Measurements from ENCODE around the gene NEURL1B. TPM values are rescaled to one million over a fixed set of nuclear protein-coding genes. Genes with fewer than 3 reads are reported as not detected.
A peak's percentile ranks its signal among the peaks of the same experiment; 100 is the strongest.

Gene NEURL1B
- total RNA-seq, 4 donors from 2014 or later: 8.7 to 18.8 (median 15.1) TPM

DNA sequence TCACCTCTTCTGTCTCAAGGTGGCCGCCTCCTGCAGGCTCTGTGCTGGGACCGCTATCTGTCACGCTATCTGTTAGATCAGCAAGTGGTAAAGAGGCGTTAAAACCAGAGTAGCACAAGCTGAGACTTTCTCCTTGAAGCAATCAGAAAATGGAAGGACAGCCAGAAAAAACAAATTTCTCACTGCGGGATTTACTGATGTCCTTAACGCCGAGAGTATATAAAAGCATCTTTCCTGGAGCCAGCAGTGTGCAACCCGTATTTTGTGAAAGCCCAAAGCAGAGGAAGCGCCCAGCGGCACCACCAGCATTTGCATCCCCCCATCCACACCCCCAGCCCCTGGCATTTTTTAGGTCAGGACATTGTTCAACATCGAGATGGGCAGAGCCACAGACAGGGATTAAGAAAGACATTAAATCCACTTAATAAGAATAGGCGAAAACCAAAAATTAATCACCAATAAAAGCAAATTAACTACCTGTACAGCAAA, 81.3 kb downstream of the NEURL1B start:
- H3K4me1 ChIP-seq: peaks cover 4 to 6% of the 10 kb centered on the region in 2 donors
- H3K27me3 ChIP-seq: no peaks in the 10 kb centered on the region
- no peaks in the 10 kb centered on the region for H3K9me3 ChIP-seq
- no peaks in the 10 kb centered on the region for H3K36me3 ChIP-seq
- H3K27ac ChIP-seq: peak overlapping the region in 3 of 4 donors; percentile 26 to 35 (median 29)
- DNase-seq: no peak
- no peak for ATAC-seq
- in situ Hi-C loops (cut with MboI; ENCODE audit: low sequenced_read_pairs in 4 of 4) (loop anchor here in 3 of 4 donors (5.0 to 25.0 kb wide), 4 partner anchors 205 to 565 kb away; partner anchors contain the start of gene BNIP1 (in 1 of the 3)), intact Hi-C loops (cut with DNase I; ENCODE audit: low total_unique reads) (no loop called here)
- TF ChIP-seq, protein P1, sequence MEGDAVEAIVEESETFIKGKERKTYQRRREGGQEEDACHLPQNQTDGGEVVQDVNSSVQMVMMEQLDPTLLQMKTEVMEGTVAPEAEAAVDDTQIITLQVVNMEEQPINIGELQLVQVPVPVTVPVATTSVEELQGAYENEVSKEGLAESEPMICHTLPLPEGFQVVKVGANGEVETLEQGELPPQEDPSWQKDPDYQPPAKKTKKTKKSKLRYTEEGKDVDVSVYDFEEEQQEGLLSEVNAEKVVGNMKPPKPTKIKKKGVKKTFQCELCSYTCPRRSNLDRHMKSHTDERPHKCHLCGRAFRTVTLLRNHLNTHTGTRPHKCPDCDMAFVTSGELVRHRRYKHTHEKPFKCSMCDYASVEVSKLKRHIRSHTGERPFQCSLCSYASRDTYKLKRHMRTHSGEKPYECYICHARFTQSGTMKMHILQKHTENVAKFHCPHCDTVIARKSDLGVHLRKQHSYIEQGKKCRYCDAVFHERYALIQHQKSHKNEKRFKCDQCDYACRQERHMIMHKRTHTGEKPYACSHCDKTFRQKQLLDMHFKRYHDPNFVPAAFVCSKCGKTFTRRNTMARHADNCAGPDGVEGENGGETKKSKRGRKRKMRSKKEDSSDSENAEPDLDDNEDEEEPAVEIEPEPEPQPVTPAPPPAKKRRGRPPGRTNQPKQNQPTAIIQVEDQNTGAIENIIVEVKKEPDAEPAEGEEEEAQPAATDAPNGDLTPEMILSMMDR (IDR thresholded peaks at IDR 0.05 in 4 of 5, conservative IDR thresholded peaks at IDR 0.05 in 1 of 5): no peak
- TF ChIP-seq POLR2A (IDR thresholded peaks at IDR 0.05): no peak
- H3K4me3 ChIP-seq: no peak overlapping the region

DNA sequence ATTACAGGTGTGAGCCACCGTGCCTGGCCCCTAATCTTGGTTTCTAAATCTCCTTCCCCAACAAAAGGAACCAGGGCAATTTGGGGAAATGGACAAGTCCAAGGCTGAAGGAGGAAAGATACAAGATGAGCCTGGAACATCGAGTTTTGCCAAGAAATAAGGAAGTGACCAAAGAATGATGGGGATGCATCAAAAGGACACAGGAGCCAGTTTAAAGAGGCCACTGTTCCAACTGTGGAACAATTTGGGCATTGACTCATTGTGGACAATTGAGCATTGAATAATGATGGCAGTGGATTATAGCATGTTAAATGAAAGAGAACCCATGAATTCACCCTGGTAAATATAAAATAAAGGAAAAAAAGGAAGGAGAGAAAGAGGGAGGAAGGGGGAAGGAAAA, 82.4 kb downstream of the NEURL1B start:
- no peak for DNase-seq
- Histone ChIP-seq H3K9me3 (no peaks in the 10 kb centered on the region), H3K27ac (no peak overlapping the region), H3K36me3 (no peaks in the 10 kb centered on the region), H3K4me3 (no peak overlapping the region), H3K27me3 (no peaks in the 10 kb centered on the region), H3K4me1 (peaks cover 4 to 6% of the 10 kb centered on the region in 2 donors)
- intact Hi-C loops (cut with DNase I; ENCODE audit: low total_unique reads) (no loop called here), in situ Hi-C loops (cut with MboI; ENCODE audit: low sequenced_read_pairs in 4 of 4) (loop anchor here in 3 of 4 donors (5.0 to 25.0 kb wide), 4 partner anchors 204 to 564 kb away; partner anchors contain the start of gene BNIP1 (in 1 of the 3))
- ATAC-seq: no peak
- TF ChIP-seq, protein P1 (IDR thresholded peaks at IDR 0.05 in 4 of 5, conservative IDR thresholded peaks at IDR 0.05 in 1 of 5): no peak
- no peak for TF ChIP-seq POLR2A (IDR thresholded peaks at IDR 0.05)

DNA sequence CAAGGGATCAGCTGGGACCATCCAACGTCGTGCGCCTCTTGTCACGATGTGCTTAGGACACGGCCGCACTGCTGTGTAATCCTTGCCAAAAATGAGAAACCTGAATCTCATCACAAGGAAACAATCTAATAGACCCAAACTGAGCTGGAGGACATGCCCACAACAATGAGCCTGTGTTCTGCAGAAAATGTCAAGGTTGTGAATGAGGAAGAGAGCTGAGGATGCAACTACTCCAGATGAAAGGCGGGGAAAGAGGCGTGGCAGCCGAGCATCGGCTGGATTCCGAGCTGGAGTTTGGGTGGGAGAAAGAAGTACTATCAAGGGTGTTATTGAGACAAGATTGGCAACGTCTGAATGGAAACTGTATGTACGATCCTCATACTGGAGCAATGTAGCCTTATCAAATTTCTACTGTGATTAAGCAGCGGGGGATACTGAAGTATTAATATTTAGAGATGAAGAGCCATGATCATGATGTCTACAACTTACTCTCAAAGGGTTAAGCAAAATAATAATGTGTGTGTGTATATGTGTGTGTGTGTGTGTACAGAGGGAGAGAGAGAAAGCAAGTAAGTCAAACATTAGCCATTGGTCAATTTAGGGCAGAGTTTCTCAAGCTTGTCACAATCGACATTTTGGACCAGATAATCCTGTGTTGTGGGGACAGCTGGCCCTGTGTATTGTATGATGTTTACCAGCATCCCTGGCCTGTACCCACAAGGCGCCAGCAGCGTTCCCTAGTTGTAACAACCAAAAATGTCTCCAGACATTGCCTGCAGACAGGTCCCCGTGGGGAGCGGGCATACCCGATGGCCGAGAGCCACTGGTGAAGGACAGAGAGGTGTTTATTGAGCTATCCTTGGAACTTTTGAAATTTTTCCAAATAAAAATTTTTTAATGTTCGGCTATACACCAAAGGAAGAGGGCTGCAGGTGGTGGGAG, 83.5 kb downstream of the NEURL1B start:
- H3K27me3 ChIP-seq: no peaks in the 10 kb centered on the region
- TF ChIP-seq, protein P1 (IDR thresholded peaks at IDR 0.05 in 4 of 5, conservative IDR thresholded peaks at IDR 0.05 in 1 of 5): no peak
- TF ChIP-seq POLR2A (IDR thresholded peaks at IDR 0.05): no peak
- in situ Hi-C loops (cut with MboI; ENCODE audit: low sequenced_read_pairs in 4 of 4): loop anchor here in 3 of 4 donors (5.0 to 25.0 kb wide), 4 partner anchors 203 to 563 kb away; partner anchors contain the start of gene BNIP1 (in 1 of the 3)
- no peak overlapping the region for H3K27ac ChIP-seq
- intact Hi-C loops (cut with DNase I; ENCODE audit: low total_unique reads): no loop called here
- ATAC-seq (no peak), DNase-seq (no peak)
- no peaks in the 10 kb centered on the region for H3K36me3 ChIP-seq
- H3K4me3 ChIP-seq: no peak overlapping the region
- no peaks in the 10 kb centered on the region for H3K9me3 ChIP-seq
- peaks cover 4 to 6% of the 10 kb centered on the region in 2 donors for H3K4me1 ChIP-seq

DNA sequence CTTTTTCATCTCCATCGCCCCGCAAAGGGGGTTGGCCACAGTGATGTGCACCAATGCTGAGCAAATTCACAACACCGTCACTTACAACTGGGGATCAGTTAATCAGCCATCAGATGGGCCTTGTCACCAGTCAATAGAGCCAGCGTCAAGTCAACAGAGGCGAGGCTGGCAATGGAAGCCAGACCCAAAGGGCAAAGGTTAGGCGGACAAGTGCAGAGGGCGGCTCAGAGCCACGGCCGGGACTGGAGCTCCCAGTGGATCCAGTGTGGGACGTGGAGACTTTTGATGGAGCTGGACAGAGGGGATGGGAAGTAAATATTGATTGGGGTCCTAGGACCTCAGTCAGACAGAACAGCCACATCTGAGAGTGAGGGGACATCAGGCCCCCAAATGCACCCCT, 84.2 kb downstream of the NEURL1B start:
- intact Hi-C loops (cut with DNase I; ENCODE audit: low total_unique reads) (no loop called here), in situ Hi-C loops (cut with MboI; ENCODE audit: low sequenced_read_pairs in 4 of 4) (no loop called here)
- Histone ChIP-seq H3K27ac (no peak overlapping the region), H3K4me3 (no peak overlapping the region), H3K4me1 (peaks cover 4 to 6% of the 10 kb centered on the region in 2 donors), H3K36me3 (no peaks in the 10 kb centered on the region), H3K9me3 (no peaks in the 10 kb centered on the region), H3K27me3 (no peaks in the 10 kb centered on the region)
- no peak for DNase-seq
- no peak for ATAC-seq
- TF ChIP-seq, protein P1 (IDR thresholded peaks at IDR 0.05 in 4 of 5, conservative IDR thresholded peaks at IDR 0.05 in 1 of 5): no peak
- no peak for TF ChIP-seq POLR2A (IDR thresholded peaks at IDR 0.05)

Measured in gastrocnemius medialis (tissue), 4 donors.